Measurements from ENCODE around the gene GLRX3. TPM values are rescaled to one million over a fixed set of nuclear protein-coding genes. Genes with fewer than 3 reads are reported as not detected.

Gene GLRX3
- total RNA-seq, 4 donors from 2014 or later, result 20.0 to 58.4 (median 45.0) TPM

Other genes starting within 250 kb of the GLRX3 start
- 10 to 100 TPM in 1 of 4 donors, 1 to 10 TPM in 2, under 1 TPM in 1; 0.77 to 10.7 (median 6.0) TPM for gene EBF3, start 172.1 kb upstream of the GLRX3 start, total RNA-seq
- gene C10orf143, start 25.6 kb upstream of the GLRX3 start, total RNA-seq, result 10 to 100 TPM in 1 of 4 donors, 1 to 10 TPM in 2, not detected in 1; 2.4 to 22.1 (median 7.7) TPM

Data from uterus (tissue), 4 donors.